GM21717 (cell line): ENCODE results near the gene BOC.

Experiments
- ATAC-seq: cut with Tn5 transposase; IDR thresholded peaks from one replicate; pipeline ENCODE4 v1.9.1; 2021; ENCODE audit warnings: mild to moderate bottlenecking, moderate library complexity; ENCODE audit not compliant: unreplicated experiment

The BOC gene

DNA sequence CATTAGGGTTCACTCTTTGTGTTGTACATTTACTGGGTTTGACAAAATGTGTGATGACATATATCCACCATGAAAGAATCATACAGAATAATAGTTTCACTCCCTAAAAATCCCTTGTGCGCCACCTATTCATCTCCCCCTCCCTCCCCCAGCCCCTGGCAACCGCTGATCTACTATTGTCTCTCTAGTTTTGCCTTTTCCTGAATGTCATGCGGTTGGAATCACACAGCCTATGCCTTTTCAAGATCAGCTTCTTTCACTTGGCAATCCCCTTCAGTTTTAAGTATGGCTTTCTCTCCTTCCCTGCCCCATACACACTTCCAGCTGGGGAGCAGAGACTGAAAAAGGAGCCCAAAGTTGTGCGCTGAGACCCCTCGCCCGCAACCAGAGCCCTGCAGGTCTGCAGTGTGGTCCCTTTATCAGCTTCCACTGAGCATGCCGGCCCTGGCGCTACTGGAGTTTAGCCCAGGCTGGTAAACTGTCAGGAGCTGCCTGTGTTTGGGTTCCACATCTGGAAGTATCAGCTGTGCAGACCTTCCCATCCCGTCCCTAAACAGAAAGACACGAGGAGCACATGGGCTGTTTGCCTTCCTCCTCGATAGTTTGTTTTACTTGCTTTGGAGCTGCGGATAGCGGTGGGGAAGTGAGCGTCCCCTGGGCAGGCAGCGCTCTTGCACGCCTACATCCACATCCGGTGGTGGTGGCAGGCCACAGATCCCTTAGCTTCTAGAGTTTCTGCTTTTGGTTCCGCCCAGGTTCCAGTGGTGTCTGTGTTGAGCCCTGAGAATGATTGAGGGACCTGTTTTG, 12.3 kb downstream of the BOC start:
- peak; percentile 64 for ATAC-seq

- ATAC-seq = no peak
Observed at GRCh38 chr3:113225286-113225685, 13.9 kb downstream of the BOC start.

DNA sequence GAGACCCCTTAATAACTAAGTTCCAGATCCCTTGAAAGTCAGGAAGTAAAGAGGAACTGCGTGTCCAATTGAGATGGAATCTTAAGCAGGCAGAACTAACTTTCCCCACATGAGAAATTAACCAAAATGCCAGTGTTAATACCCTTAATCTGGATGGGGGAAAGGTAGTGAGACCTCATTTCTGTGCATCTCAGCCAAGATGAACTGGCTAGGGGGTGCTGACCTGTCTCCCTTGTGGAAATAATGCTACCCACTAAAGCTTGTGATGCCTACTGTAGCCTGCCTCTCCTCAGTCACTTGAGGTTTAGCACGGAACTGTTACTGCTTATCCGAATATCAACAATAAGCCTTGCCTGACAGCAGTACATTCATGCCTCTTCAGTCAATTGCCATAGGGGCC, 15.1 kb downstream of the BOC start:
- no peak for ATAC-seq

GRCh38 chr3:113227146-113227545, 15.8 kb downstream of the BOC start:
- ATAC-seq = no peak

- ATAC-seq = no peak
Observed at GRCh38 chr3:113228498-113229286, 17.3 kb downstream of the BOC start.

- no peak for ATAC-seq
Observed at GRCh38 chr3:113231391-113231790, 20.0 kb downstream of the BOC start.

DNA sequence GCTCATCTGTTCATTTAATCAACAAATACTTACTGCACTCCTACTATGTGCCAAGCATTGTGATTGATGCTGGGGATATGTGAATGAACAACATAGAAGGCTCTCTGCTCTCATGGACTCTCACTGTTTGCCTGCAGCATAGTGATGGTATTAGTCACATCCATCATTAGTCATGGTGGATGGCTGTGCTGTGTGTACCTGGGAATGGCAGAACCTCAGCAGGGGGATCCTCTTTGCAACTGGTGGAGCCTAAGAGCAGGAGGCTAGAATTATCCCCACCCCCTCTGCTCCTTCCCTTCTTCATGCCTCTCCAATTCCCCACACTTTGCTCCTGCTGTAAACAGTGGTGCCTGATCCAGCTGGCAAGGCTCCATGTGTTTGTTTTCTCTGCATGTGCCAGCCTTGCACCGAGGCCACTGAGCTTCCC, 20.5 kb downstream of the BOC start:
- ATAC-seq = no peak

- ATAC-seq = no peak
Observed at GRCh38 chr3:113232342-113232741, 21.0 kb downstream of the BOC start.

GRCh38 chr3:113233497-113233896, 22.1 kb downstream of the BOC start:
- ATAC-seq = no peak

- no peak for ATAC-seq
Observed at GRCh38 chr3:113234028-113234427, 22.7 kb downstream of the BOC start.

DNA sequence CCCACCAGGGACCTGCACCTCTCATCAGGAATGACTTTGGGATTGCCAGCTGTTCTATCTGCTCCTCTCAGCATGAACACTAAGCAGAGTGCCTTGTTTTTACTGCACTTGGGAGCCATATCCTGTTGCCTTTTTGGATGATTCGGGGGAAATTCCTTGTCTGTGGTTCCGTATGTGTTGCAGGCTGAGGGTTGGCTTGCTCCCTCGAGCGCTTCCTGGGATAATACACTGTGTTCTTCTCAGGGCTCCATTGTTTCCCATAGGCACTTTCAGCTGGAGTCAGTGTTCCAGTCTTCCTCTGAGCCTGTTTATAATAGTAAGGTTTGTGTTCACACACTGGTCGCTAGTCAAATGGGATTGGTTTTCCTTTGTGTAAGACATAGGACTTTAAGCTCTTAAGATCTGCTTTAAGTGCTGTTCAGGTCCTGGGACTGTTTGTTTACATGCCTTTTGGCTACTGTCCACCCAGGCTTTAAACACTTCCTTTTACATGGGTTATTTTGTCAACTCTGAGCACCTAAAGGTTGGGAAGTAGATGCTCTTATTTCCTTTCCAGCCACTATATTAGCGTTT, 23.4 kb downstream of the BOC start:
- ATAC-seq = no peak

GRCh38 chr3:113238503-113238902, 27.1 kb downstream of the BOC start:
- no peak for ATAC-seq

DNA sequence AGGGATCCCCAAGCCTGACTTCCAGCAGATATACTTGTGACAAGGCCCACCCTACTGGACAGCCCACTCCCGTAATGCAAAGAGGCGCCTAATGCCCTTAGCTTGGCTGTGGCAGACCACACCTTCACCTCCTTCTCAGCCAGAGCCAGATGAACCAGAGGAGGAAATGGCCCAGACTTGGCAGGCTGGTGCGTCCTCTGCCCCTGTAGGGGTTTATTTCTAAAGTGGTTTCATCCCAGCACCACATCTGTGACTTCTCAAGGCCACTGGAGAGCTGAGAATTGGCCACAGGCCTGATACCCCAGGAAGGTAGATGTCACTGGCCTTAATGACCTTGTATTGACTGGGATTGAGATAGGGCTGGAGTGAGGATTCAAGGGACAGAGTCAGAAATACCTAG, 29.5 kb downstream of the BOC start:
- ATAC-seq = no peak

- ATAC-seq = no peak
Observed at GRCh38 chr3:113241292-113242095, 30.1 kb downstream of the BOC start.

GRCh38 chr3:113242096-113242581, 30.8 kb downstream of the BOC start:
- no peak for ATAC-seq

- no peak for ATAC-seq
Observed at GRCh38 chr3:113243071-113243470, 31.7 kb downstream of the BOC start.

DNA sequence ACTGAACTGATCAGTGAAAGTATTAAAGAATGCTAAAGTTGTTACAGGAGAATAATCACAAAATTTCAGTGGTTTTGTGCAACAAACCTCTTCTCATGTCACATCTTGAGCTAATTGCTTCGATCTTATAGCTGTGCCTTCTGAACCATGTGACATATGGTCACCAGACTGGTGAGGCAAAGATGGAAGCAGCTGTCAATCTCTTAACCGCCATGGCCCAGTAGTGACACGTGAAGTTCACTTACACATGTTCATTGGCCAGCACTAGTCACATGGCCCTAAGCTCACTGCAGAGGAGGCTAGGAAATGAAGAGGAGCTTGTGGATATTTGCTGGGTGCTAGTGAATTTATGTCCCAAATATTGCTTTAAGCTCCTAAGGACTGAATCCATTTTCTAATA, 32.5 kb downstream of the BOC start:
- no peak for ATAC-seq

DNA sequence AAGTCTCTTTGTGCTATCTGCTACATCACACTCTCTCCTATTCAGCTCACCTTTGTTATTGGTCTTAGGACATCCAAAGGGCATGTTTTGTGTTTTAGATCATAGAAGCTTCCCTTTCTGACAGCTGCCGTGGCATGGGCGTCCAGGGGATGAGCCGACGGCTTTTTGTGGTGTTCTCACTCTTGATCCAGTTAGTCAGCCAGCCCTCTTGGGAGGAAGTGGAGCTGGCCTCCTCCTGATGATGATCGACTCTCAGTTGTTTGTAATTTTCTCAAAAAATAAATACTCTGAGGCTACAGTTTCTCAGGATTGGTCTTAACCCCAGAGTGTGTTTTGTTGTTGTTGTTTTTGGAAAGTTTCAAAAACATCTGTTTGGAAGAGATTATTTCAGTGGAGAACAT, 34.4 kb downstream of the BOC start:
- no peak for ATAC-seq

- ATAC-seq = no peak
Observed at GRCh38 chr3:113247068-113247467, 35.7 kb downstream of the BOC start.

DNA sequence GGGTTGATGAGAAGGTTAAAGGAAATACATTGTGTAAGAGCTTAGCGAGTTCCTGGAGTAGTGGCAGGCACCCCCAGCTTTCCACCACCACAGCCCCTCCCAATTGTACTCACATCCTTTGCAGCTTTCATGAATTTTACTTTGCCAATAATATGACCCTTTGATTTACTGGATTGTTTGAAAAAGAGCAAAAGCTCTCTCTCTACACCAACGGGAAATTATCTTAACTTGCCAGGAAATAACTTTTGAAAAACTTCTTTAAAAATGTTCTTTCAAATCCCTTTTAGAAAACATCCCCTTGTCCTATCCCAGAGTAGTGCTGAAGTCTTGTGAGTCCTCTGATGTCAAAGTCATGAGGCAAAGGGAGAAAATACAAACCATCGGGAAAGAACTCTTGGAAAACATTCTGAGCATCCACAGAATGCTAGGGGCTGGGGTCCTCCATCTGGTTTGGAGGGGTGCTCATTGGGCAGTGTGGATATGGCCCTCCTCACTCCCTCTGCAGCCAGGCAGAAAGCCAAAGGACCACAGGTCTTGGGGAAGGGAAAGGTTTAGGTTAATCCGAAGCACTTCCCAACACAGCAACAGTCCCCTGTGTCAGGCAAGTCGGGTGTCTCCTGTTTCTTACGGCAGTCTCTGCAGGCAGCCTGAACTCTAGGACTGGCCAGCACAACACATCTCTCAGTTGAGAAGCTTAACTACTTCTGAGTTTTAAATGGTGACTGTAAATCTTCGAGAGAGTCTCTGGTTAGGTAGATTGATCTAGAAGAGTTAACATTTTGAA, 36.5 kb downstream of the BOC start:
- no peak for ATAC-seq
